ENCODE measurements around the gene HDHD5. TPM values are rescaled to one million over a fixed set of nuclear protein-coding genes. Genes with fewer than 3 reads are reported as not detected.

Gene HDHD5
- polyA plus RNA-seq, 1 donor from 2014 or later = 91.3 TPM

- Histone ChIP-seq H3K4me2 (ENCODE audit: low read length) (no peak overlapping the region), H3K27ac (ENCODE audit: low read length) (no peak overlapping the region), H3K9me3 (ENCODE audit: low read length) (no peaks in the 10 kb centered on the region), H3F3A (ENCODE audit: insufficient read depth, low read length, poor library complexity, severe bottlenecking) (no peaks in the 10 kb centered on the region), H3K9me2 (ENCODE audit: insufficient read depth, low read length) (no peaks in the 10 kb centered on the region), H3K9ac (ENCODE audit: low read length) (no peak overlapping the region), H3K27me3 (ENCODE audit: insufficient read depth, low read depth, low read length) (no peaks in the 10 kb centered on the region), H3K4me3 (ENCODE audit: low read length) (no peak overlapping the region), H3K36me3 (ENCODE audit: insufficient read depth, low read length) (no peaks in the 10 kb centered on the region), H4K20me1 (ENCODE audit: insufficient read depth) (no peaks in the 10 kb centered on the region), H2AFZ (ENCODE audit: low read depth, low read length) (no peak overlapping the region), H3K79me2 (replicated peaks; ENCODE audit: insufficient read depth, low read length) (no peaks in the 10 kb centered on the region)
- TF ChIP-seq POLR2AphosphoS5 (IDR thresholded peaks at IDR 0.05) (no peak), REST (IDR thresholded peaks at IDR 0.05; ENCODE audit: borderline replicate concordance) (no peak), RAD21 (conservative IDR thresholded peaks at IDR 0.05) (no peak)
Observed at GRCh38 chr22:17112491-17113042, 46.5 kb downstream of the HDHD5 start.

- no peaks in the 10 kb centered on the region for H4K20me1 ChIP-seq (ENCODE audit: insufficient read depth)
- H3K36me3 ChIP-seq (ENCODE audit: insufficient read depth, low read length) = no peaks in the 10 kb centered on the region
- H3K79me2 ChIP-seq (replicated peaks; ENCODE audit: insufficient read depth, low read length) = no peaks in the 10 kb centered on the region
- H3K27ac ChIP-seq (ENCODE audit: low read length) = no peak overlapping the region
- H3K9me3 ChIP-seq (ENCODE audit: low read length) = no peaks in the 10 kb centered on the region
- H3K9ac ChIP-seq (ENCODE audit: low read length) = no peak overlapping the region
- no peak overlapping the region for H2AFZ ChIP-seq (ENCODE audit: low read depth, low read length)
- H3K27me3 ChIP-seq (ENCODE audit: insufficient read depth, low read depth, low read length) = no peaks in the 10 kb centered on the region
- no peaks in the 10 kb centered on the region for H3F3A ChIP-seq (ENCODE audit: insufficient read depth, low read length, poor library complexity, severe bottlenecking)
- H3K4me3 ChIP-seq (ENCODE audit: low read length) = no peak overlapping the region
- H3K4me2 ChIP-seq (ENCODE audit: low read length) = no peak overlapping the region
- H3K9me2 ChIP-seq (ENCODE audit: insufficient read depth, low read length) = no peaks in the 10 kb centered on the region
- no peak for TF ChIP-seq POLR2AphosphoS5 (IDR thresholded peaks at IDR 0.05)
- TF ChIP-seq REST (IDR thresholded peaks at IDR 0.05; ENCODE audit: borderline replicate concordance) = no peak
- no peak for TF ChIP-seq MXI1 (conservative IDR thresholded peaks at IDR 0.05; ENCODE audit: poor library complexity, severe bottlenecking)
- no peak for TF ChIP-seq EP300 (conservative IDR thresholded peaks at IDR 0.05; ENCODE audit: poor library complexity, severe bottlenecking)
- TF ChIP-seq SMC3 (conservative IDR thresholded peaks at IDR 0.05; ENCODE audit: poor library complexity) = no peak
- TF ChIP-seq EZH2 (IDR thresholded peaks at IDR 0.05; ENCODE audit: borderline replicate concordance, insufficient read depth, low read length, poor library complexity, severe bottlenecking) = no peak
- TF ChIP-seq CTCF (IDR thresholded peaks at IDR 0.05; ENCODE audit: poor library complexity, severe bottlenecking) = no peak
- no peak for TF ChIP-seq TAF1 (IDR thresholded peaks at IDR 0.05; ENCODE audit: low read depth)
- no peak for TF ChIP-seq RAD21 (conservative IDR thresholded peaks at IDR 0.05)
Observed at GRCh38 chr22:17110791-17111550, 48.1 kb downstream of the HDHD5 start.

Measured in neural cell (in vitro differentiated cells).